GM19438 (cell line): ENCODE data around the gene GPN1.
"Not testable (repeated sequence)": the region's sequence is repeated elsewhere in the genome, so short reads cannot be mapped to it uniquely, and the experiment has no call there.

ENCODE experiments used
- ATAC-seq: cut with Tn5 transposase; IDR thresholded peaks from one replicate; pipeline ENCODE4 v1.9.1; 2021; ENCODE audit warnings: low read depth; ENCODE audit not compliant: unreplicated experiment

Gene GPN1

GRCh38 chr2:27626323-27626722, 2.5 kb upstream of the GPN1 start:
- not testable (repeated sequence) for ATAC-seq

- ATAC-seq: not testable (repeated sequence)
Measured at GRCh38 chr2:27626921-27627320, 1.9 kb upstream of the GPN1 start.

GRCh38 chr2:27627963-27628766, 685 bp upstream of the GPN1 start:
- peak; percentile 18 for ATAC-seq

- ATAC-seq: not testable (repeated sequence)
Measured at GRCh38 chr2:27630257-27630656, 1.4 kb downstream of the GPN1 start.

GRCh38 chr2:27634291-27634690, 5.4 kb downstream of the GPN1 start:
- no peak for ATAC-seq

- no peak for ATAC-seq
Measured at GRCh38 chr2:27636766-27637165, 7.9 kb downstream of the GPN1 start.

- ATAC-seq: no peak
Measured at GRCh38 chr2:27638037-27638637, 9.3 kb downstream of the GPN1 start.

GRCh38 chr2:27638709-27639108, 9.9 kb downstream of the GPN1 start:
- ATAC-seq: no peak

GRCh38 chr2:27640722-27641245, 11.9 kb downstream of the GPN1 start:
- ATAC-seq: no peak

- no peak for ATAC-seq
Measured at GRCh38 chr2:27645197-27645596, 16.3 kb downstream of the GPN1 start.

- ATAC-seq: no peak
Measured at GRCh38 chr2:27647289-27647688, 18.4 kb downstream of the GPN1 start.

GRCh38 chr2:27647737-27648136, 18.9 kb downstream of the GPN1 start:
- ATAC-seq: no peak

- no peak for ATAC-seq
Measured at GRCh38 chr2:27651056-27651455, 22.2 kb downstream of the GPN1 start.

GRCh38 chr2:27652341-27652740, 23.5 kb downstream of the GPN1 start:
- no peak for ATAC-seq

GRCh38 chr2:27652790-27653189, 23.9 kb downstream of the GPN1 start:
- no peak for ATAC-seq

- no peak for ATAC-seq
Measured at GRCh38 chr2:27653397-27653796, 24.5 kb downstream of the GPN1 start.

- ATAC-seq: no peak
Measured at GRCh38 chr2:27655155-27655951, 26.5 kb downstream of the GPN1 start.

- ATAC-seq: no peak
Measured at GRCh38 chr2:27661371-27661770, 32.5 kb downstream of the GPN1 start.

- peak; percentile 72 for ATAC-seq
Measured at GRCh38 chr2:27663285-27664153, 34.7 kb downstream of the GPN1 start, which contains the start of the genes SLC4A1AP and SUPT7L. Gene SLC4A1AP, plus strand, starts transcription at chr2:27663889. Its CDS starts 26 bp downstream, at chr2:27663915. Gene SUPT7L, minus strand, starts transcription at chr2:27663614. Its CDS starts 1,422 bp downstream, at chr2:27662192.

- ATAC-seq: no peak
Measured at GRCh38 chr2:27664154-27664574, 35.3 kb downstream of the GPN1 start.
